K562 (cell line): ENCODE measurements around the gene MINDY4. TPM values are rescaled to one million over a fixed set of nuclear protein-coding genes. Genes with fewer than 3 reads are reported as not detected.

Source experiments
- ATAC-seq: fragments of 200-7000 bp; cut with Tn5 transposase; 3 replicates; pipeline ENCODE4 v1.9.1; 2020; ENCODE audit warnings: moderate library complexity
- BruUV-seq: library from RNA; stranded (reverse); fragments of 400-500 nt; replicated peaks from 2 replicates; lab custom pipeline; 2021; lab: Mats Ljungman, UMichigan
- CTCF ChIA-PET: fragments of 300-600 bp; formaldehyde crosslinking; extraction: SDS; loops from one replicate; lab custom pipeline; 2021; ENCODE audit warnings: low intra/inter-chr PET ratio; lab: Yijun Ruan, JAX
- POLR2A ChIA-PET: fragments of 300-600, 350-650 bp; sonication (Branson Sonifier 250); formaldehyde crosslinking; extraction: SDS; loops from one replicate; lab custom pipeline; 2021; ENCODE audit warnings: antibody characterized with exemption, inconsistent platforms; lab: Yijun Ruan, JAX
- DNase-seq, 4 experiments: peaks; one replicate each; pipeline versions ENCODE4 v3.0.0 to v3.0.0-alpha.2; 2011 to 2018; ENCODE audit warnings: low spot score in 3 of 4, mixed read lengths in 3 of 4; ENCODE audit errors: extremely low read depth in 1 of 4
- FAIRE-seq: peaks from 2 replicates; lab custom pipeline; 2011; peaks lifted over from hg19 to GRCh38; lab: Jason Lieb, UNC
- H2AFZ ChIP-seq: 2 replicates; pipeline ENCODE4 v1.6.0; 2011; ENCODE audit warnings: low read depth, low read length, control low read depth, inconsistent platforms
- H3K27ac ChIP-seq: fragments of 200-600 bp; 3 replicates; pipeline ENCODE4 v1.8.0; 2011; ENCODE audit warnings: low read depth, mild to moderate bottlenecking, control low read depth, inconsistent platforms, low read length, moderate library complexity, mixed read lengths; ENCODE audit errors: extremely low read depth
- H3K27me3 ChIP-seq, 2 experiments: fragments of 300-600 bp in 1 of 2; 2 replicates in 1 of 2; 3 replicates in 1 of 2; pipeline versions ENCODE4 v1.6.0 to v1.8.0; 2011; ENCODE audit warnings: inconsistent platforms in 2 of 2, low read length in 2 of 2, mild to moderate bottlenecking in 1 of 2, mixed read lengths in 1 of 2, moderate library complexity in 1 of 2; ENCODE audit not compliant: control insufficient read depth in 2 of 2, insufficient read depth in 2 of 2
- H3K36me3 ChIP-seq: fragments of 300-600 bp; 3 replicates; pipeline ENCODE4 v1.8.0; 2011; ENCODE audit warnings: mild to moderate bottlenecking, low read length, inconsistent platforms; ENCODE audit not compliant: control insufficient read depth, insufficient read depth
- H3K4me1 ChIP-seq, 2 experiments: fragments of 200-600 bp in 1 of 2; replicated peaks in 1 of 2; 2 replicates in 1 of 2; 3 replicates in 1 of 2; pipeline versions ENCODE4 v1.5.1 to v1.8.0; 2011; ENCODE audit warnings: inconsistent platforms in 2 of 2, low read length in 2 of 2, mild to moderate bottlenecking in 1 of 2, mixed read lengths in 1 of 2, moderate library complexity in 1 of 2; ENCODE audit not compliant: control insufficient read depth in 2 of 2, insufficient read depth in 2 of 2
- H3K4me2 ChIP-seq: 2 replicates; pipeline ENCODE4 v1.6.1; 2011; ENCODE audit warnings: low read length, control low read depth, inconsistent platforms, mixed read lengths; ENCODE audit not compliant: insufficient read depth
- H3K4me3 ChIP-seq: fragments of 200-600 bp; sonication (generic), shearing (Covaris generic); 2 replicates; pipeline ENCODE4 v1.5.1; 2016; ENCODE audit warnings: control low read depth, inconsistent platforms
- H3K79me2 ChIP-seq: fragments of 200-600 bp; 3 replicates; pipeline ENCODE4 v1.8.0; 2011; ENCODE audit warnings: low read length, inconsistent platforms; ENCODE audit not compliant: control insufficient read depth, insufficient read depth
- H3K9ac ChIP-seq, 2 experiments: 2 replicates each; pipeline versions ENCODE4 v1.6.0 to v1.6.1; 2011; ENCODE audit warnings: low read depth in 2 of 2, low read length in 2 of 2, control low read depth in 1 of 2, inconsistent platforms in 1 of 2, mild to moderate bottlenecking in 1 of 2, mixed read lengths in 1 of 2; ENCODE audit not compliant: insufficient read depth in 1 of 2
- H3K9me1 ChIP-seq: one replicate; pipeline ENCODE4 v1.6.0; 2011; ENCODE audit warnings: inconsistent platforms, mild to moderate bottlenecking, low read length, moderate library complexity; ENCODE audit not compliant: control insufficient read depth, insufficient read depth
- H3K9me3 ChIP-seq: replicated peaks from 2 replicates; pipeline ENCODE4 v1.5.1; 2011; ENCODE audit warnings: low read depth, low read length, inconsistent platforms; ENCODE audit not compliant: control insufficient read depth, insufficient read depth
- H4K20me1 ChIP-seq: replicated peaks from 2 replicates; pipeline ENCODE4 v1.6.1; 2011; ENCODE audit warnings: low read length, inconsistent platforms, mixed read lengths; ENCODE audit not compliant: control insufficient read depth, insufficient read depth
- CBFA2T2 ChIP-seq: fragments of 450-650 bp; conservative IDR thresholded peaks from 2 replicates; pipeline ENCODE4 v1.6.1; 2017; ENCODE audit warnings: mild to moderate bottlenecking
- CBFA2T3 ChIP-seq: fragments of 450-650 bp; IDR thresholded peaks from 2 replicates; pipeline ENCODE4 v1.6.1; 2017
- GATAD2A ChIP-seq: fragments of 450-650 bp; IDR thresholded peaks from 2 replicates; pipeline ENCODE4 v1.6.1; 2017
- NFIC ChIP-seq: fragments of 450-650 bp; IDR thresholded peaks from 2 replicates; pipeline ENCODE4 v1.6.1; 2017; ENCODE audit warnings: mild to moderate bottlenecking, inconsistent platforms
- NFYB ChIP-seq: IDR thresholded peaks from 2 replicates; pipeline ENCODE4 v1.6.1; 2011; ENCODE audit warnings: mild to moderate bottlenecking, moderate library complexity; ENCODE audit not compliant: insufficient read length; ENCODE audit errors: extremely low read depth
- NONO ChIP-seq, 2 experiments: fragments of 200-400 bp in 1 of 2; fragments of 450-650 bp in 1 of 2; formaldehyde crosslinking in 1 of 2; IDR thresholded peaks; 2 replicates each; pipeline ENCODE4 v1.6.1; 2017; ENCODE audit warnings: low read depth in 2 of 2, mild to moderate bottlenecking in 2 of 2, moderate library complexity in 2 of 2, low read length in 1 of 2
- RCOR1 ChIP-seq, 2 experiments: IDR thresholded peaks; 2 replicates each; pipeline ENCODE4 v1.6.1; 2012; ENCODE audit warnings: low read depth in 2 of 2, low read length in 2 of 2, borderline replicate concordance in 1 of 2, improper control_type of control experiment in 1 of 2
- TEAD4 ChIP-seq, 2 experiments: sonication (generic) in 1 of 2; formaldehyde crosslinking in 1 of 2; IDR thresholded peaks; 2 replicates each; pipeline versions ENCODE4 v1.6.1 to v1.8.0; 2012 to 2022; ENCODE audit warnings: borderline replicate concordance in 1 of 2, inconsistent platforms in 1 of 2, low read length in 1 of 2, mild to moderate bottlenecking in 1 of 2, missing genetic modification reagents in 1 of 2
- WGBS: fragments of 100-300 bp; shearing (Covaris generic); methylation state at CpG from one replicate; pipeline ENCODE4 v1.1.6; 2016; ENCODE audit warnings: low coverage, mixed read lengths; ENCODE audit not compliant: insufficient coverage; ENCODE audit errors: missing lambda C conversion rate; 5-methylcytosine and 5-hydroxymethylcytosine counted together
- in situ Hi-C: fragments of 300-500 bp; cut with MboI; formaldehyde crosslinking; loops from 4 replicates; pipeline ENCODE4 v1.15.0; 2018; ENCODE audit warnings: inconsistent platforms, mixed read lengths
- intact Hi-C: fragments of 100-400 bp; cut with micrococcal nuclease; formaldehyde crosslinking; loops from 2 replicates; pipeline ENCODE4 v1.14.2; 2022
- polyA plus RNA-seq, 8 experiments: library from polyadenylated mRNA; depleted of rRNA in 4 of 8; stranded (reverse) in 5 of 8; unstranded in 3 of 8; fragments of >200 nt; fragmentation: Nextera tagmentation in 2 of 8; fragmentation: Illumina TruSeq in 1 of 8; extraction: Ambion mirVana in 2 of 8; extraction: Trizol in 1 of 8; gene quantifications; 2 replicates each; pipeline versions ENCODE4 v1.2.1 to v1.2.3, GENCODE V29; 2011 to 2014; ENCODE audit warnings: inconsistent platforms in 1 of 8, missing spikeins in 1 of 8
- total RNA-seq, 7 experiments: library from RNA; depleted of rRNA in 6 of 7; stranded (reverse); fragments of >200 nt in 6 of 7; fragmentation: Illumina TruSeq in 2 of 7; extraction: Trizol in 2 of 7; gene quantifications; 2 replicates each; pipeline versions ENCODE4 v1.2.1 to v1.2.3, GENCODE V29; 2011 to 2021; ENCODE audit warnings: low replicate concordance in 1 of 7
- TF ChIP-seq, protein P1 (sequence below): fragments of 450-650 bp; formaldehyde crosslinking; IDR thresholded peaks from 2 replicates; pipeline ENCODE4 v1.4.0; 2022; ENCODE audit warnings: missing genetic modification characterization

Gene MINDY4
- total and polyA plus RNA-seq, 9 of the 15 experiments (the other 6 are each of a cell fraction or from before 2014, with no cell fraction given): 2.1 to 16.7 (median 11.0) TPM

DNA sequence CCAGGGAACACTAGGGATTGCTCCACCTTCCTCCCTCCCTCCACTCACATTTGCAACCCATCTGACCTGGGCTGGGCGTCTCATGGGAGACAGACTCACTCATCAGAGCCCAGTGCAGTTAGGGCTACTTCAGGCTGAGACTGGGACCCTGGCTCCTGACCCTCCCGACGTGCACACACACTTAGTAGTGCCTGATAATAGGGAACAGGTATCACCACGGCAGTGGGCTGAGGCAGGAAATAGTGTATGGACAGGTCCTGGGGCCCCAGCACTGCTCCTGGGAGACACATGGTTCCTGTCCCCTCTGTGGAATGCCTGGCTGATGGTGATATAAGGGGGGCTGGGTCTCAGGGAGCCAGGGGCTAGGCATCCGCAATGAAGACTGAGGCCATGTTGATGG lies 154.7 kb downstream of the MINDY4 start:
- Histone ChIP-seq H3K36me3 (no peaks in the 10 kb centered on the region), H3K4me1 (peaks cover 16 to 23% of the 10 kb centered on the region in 2 experiments; a peak in 4 of 5 replicates), H3K4me2 (no peak overlapping the region), H4K20me1 (no peaks in the 10 kb centered on the region), H3K9me1 (peaks cover 7% of the 10 kb centered on the region), H3K27me3 (no peaks in the 10 kb centered on the region), H2AFZ (no peak overlapping the region), H3K79me2 (no peaks in the 10 kb centered on the region), H3K27ac (no peak overlapping the region), H3K9me3 (no peaks in the 10 kb centered on the region), H3K9ac (no peak overlapping the region), H3K4me3 (no peak overlapping the region)
- intact Hi-C loops: no loop called here
- no peak for TF ChIP-seq NFYB
- TF ChIP-seq, protein P1, sequence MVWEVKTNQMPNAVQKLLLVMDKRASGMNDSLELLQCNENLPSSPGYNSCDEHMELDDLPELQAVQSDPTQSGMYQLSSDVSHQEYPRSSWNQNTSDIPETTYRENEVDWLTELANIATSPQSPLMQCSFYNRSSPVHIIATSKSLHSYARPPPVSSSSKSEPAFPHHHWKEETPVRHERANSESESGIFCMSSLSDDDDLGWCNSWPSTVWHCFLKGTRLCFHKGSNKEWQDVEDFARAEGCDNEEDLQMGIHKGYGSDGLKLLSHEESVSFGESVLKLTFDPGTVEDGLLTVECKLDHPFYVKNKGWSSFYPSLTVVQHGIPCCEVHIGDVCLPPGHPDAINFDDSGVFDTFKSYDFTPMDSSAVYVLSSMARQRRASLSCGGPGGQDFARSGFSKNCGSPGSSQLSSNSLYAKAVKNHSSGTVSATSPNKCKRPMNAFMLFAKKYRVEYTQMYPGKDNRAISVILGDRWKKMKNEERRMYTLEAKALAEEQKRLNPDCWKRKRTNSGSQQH (CRISPR knock-in tag): no peak
- DNase-seq (no peak), FAIRE-seq (no peak), ATAC-seq (no peak)
- ChIA-PET POLR2A (no interaction called here), CTCF (no interaction called here)
- BruUV-seq: no TSS peak
- WGBS: 29% methylated on average over 5 of the region's 5 CpGs
- in situ Hi-C loops: no loop called here

DNA sequence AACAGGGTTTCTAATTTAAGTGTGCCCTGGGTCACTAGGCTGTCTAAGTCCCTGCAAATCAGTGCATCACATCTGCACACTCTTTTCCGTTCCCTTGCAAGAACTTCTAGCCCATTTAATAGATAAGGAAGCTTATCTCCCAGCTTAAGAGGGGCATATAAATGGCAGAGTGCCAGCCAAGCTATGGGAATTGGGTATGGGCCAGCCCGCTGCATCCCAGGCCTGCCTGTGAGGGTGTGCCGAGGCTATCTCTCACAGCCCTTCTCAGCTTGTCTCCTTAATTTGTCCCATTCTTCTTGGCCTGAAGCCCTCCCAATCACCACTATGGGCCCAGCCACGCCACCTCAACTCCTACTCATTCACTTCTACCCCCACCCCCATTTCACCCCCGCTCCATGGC lies 155.1 kb downstream of the MINDY4 start:
- no TSS peak for BruUV-seq
- Histone ChIP-seq H2AFZ (no peak overlapping the region), H3K27ac (no peak overlapping the region), H3K4me3 (no peak overlapping the region), H3K27me3 (no peaks in the 10 kb centered on the region), H3K4me1 (peaks cover 12 to 19% of the 10 kb centered on the region in 2 experiments; a peak in 4 of 5 replicates), H3K9ac (no peak overlapping the region), H3K36me3 (no peaks in the 10 kb centered on the region), H3K9me1 (peaks cover 7% of the 10 kb centered on the region), H3K9me3 (no peaks in the 10 kb centered on the region), H3K79me2 (no peaks in the 10 kb centered on the region), H4K20me1 (no peaks in the 10 kb centered on the region), H3K4me2 (no peak overlapping the region)
- in situ Hi-C loops (no loop called here), intact Hi-C loops (no loop called here)
- ChIA-PET CTCF (no interaction called here), POLR2A (no interaction called here)
- TF ChIP-seq NONO (IDR thresholded peaks at IDR 0.05; ENCODE audit: low read depth in 2 of 2, low read length in 1 of 2): no peak
- 0 out of 4 replicates have a peak, but pooled peaks of 1 of the 2 experiments have one; percentile 21 for TF ChIP-seq RCOR1 (IDR thresholded peaks at IDR 0.05; ENCODE audit: borderline replicate concordance in 1 of 2, low read depth in 2 of 2, low read length in 2 of 2)
- TF ChIP-seq TEAD4 (IDR thresholded peaks at IDR 0.05; ENCODE audit: low read length): peak; percentile 36; the same call in 1 of the 2 replicates
- TF ChIP-seq TEAD4 (CRISPR knock-in tag; IDR thresholded peaks at IDR 0.05; ENCODE audit: borderline replicate concordance): no peak
- TF ChIP-seq GATAD2A: no peak
- TF ChIP-seq NFIC: peak; percentile 55
- TF ChIP-seq CBFA2T2: peak; percentile 16; the same call in 1 of the 2 replicates
- TF ChIP-seq CBFA2T3: peak; percentile 53
- 23% methylated on average over 5 of the region's 5 CpGs for WGBS
- ATAC-seq (no peak), FAIRE-seq (peak; percentile 44), DNase-seq (peak in 2 of 4 experiments; percentile 12 to 19)
